C4-2B (cell line): Measurements from ENCODE around the gene PDZD2.
A peak's percentile ranks its signal among the peaks of the same experiment; 100 is the strongest.

ENCODE experiments used
- H3K27ac ChIP-seq: fragments of 450-650 bp; 2 replicates; pipeline ENCODE4 v1.5.1; 2017
- ZFX ChIP-seq: fragments of 450-650 bp; IDR thresholded peaks from 2 replicates; pipeline ENCODE4 v1.6.1; 2017
- TF ChIP-seq, protein P1 (sequence below): fragments of 450-650 bp; conservative IDR thresholded peaks from 2 replicates; pipeline ENCODE4 v1.5.1; 2017; ENCODE audit warnings: mild to moderate bottlenecking

The PDZD2 gene

DNA sequence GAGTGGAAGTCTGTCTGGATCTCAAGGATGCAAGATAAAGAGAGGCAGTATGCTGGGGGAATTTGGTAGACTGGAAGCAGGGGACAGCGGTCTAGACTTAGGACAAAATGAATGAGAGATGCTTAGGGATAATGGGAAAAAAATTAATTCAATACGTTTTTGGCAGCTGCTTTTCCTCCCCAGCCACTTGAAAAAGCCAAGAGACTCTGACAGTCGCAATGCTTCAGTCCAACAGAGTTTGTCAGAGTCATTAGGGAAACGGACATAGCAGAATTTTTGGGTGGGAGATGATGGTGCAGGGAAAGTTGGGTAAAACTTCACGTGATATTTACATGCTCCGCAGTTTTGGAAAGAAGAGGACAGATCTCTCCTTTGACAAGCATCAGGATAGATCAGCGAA lies 405.5 kb downstream of the PDZD2 start:
- no peak for TF ChIP-seq ZFX
- TF ChIP-seq, protein P1, sequence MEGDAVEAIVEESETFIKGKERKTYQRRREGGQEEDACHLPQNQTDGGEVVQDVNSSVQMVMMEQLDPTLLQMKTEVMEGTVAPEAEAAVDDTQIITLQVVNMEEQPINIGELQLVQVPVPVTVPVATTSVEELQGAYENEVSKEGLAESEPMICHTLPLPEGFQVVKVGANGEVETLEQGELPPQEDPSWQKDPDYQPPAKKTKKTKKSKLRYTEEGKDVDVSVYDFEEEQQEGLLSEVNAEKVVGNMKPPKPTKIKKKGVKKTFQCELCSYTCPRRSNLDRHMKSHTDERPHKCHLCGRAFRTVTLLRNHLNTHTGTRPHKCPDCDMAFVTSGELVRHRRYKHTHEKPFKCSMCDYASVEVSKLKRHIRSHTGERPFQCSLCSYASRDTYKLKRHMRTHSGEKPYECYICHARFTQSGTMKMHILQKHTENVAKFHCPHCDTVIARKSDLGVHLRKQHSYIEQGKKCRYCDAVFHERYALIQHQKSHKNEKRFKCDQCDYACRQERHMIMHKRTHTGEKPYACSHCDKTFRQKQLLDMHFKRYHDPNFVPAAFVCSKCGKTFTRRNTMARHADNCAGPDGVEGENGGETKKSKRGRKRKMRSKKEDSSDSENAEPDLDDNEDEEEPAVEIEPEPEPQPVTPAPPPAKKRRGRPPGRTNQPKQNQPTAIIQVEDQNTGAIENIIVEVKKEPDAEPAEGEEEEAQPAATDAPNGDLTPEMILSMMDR = no peak
- H3K27ac ChIP-seq = no peak overlapping the region

DNA sequence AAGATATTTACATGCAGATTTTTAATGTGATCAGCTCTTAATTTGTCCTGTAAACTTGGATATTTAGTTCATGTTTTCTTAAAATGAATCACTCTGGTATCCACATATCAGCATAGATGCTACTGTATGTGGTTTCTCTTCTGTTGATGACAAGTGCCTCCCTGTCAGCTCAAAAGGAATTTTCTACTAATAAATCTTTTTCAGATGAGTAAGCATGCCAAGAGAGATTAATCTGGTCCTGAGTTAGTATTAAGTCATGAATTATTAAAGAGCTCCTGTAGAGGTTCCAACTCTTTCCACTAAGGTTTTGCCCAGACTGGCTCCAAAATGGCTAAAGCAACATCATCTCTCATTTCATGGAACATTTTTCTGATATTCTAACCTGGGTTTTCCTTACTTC lies 406.0 kb downstream of the PDZD2 start:
- TF ChIP-seq ZFX = no peak
- TF ChIP-seq, protein P1 = no peak
- no peak overlapping the region for H3K27ac ChIP-seq

DNA sequence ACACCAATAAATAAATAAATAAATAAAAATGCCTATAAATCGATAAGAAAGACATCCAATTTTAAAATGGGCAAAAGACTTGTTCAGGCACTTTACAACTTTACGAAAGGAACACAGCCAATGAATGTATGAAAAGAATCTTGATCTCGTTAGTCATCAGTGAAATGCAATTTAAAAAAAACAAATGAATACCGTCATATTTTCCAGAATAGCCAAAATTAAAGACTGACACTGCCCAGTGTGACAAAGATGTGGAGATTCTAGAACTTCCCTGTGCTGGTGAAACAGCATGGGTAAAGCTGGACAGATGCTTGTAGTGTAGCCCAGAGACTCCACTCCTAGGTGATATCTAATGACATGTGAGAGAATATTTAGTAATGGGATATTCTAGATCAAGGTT lies 408.1 kb downstream of the PDZD2 start:
- TF ChIP-seq ZFX = no peak
- TF ChIP-seq, protein P1 = no peak
- no peak overlapping the region for H3K27ac ChIP-seq

DNA sequence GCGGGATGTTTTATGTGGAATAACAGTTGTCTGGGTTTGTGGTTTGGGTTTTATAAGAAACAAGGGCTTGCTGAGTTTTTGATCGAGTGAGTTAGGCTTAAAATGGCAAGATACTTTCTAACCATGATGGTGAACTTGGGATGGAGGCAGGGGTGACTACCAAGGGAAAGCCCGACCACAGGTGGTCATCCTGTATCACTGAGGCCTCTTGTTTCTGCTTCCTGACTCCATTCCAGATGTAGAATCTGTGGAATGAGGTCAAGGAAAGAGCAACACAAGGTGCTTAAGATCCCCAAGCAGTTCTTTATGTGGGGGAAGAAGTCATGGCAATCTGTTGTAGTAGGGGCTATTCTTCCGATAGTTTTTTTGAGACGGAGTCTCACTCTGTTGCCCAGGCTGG lies 412.9 kb downstream of the PDZD2 start:
- TF ChIP-seq, protein P1 = no peak
- TF ChIP-seq ZFX = no peak
- H3K27ac ChIP-seq = no peak overlapping the region

GRCh38 chr5:32055891-32056866 lies 417.2 kb downstream of the PDZD2 start:
- TF ChIP-seq, protein P1 = no peak
- no peak for TF ChIP-seq ZFX
- no peak overlapping the region for H3K27ac ChIP-seq

DNA sequence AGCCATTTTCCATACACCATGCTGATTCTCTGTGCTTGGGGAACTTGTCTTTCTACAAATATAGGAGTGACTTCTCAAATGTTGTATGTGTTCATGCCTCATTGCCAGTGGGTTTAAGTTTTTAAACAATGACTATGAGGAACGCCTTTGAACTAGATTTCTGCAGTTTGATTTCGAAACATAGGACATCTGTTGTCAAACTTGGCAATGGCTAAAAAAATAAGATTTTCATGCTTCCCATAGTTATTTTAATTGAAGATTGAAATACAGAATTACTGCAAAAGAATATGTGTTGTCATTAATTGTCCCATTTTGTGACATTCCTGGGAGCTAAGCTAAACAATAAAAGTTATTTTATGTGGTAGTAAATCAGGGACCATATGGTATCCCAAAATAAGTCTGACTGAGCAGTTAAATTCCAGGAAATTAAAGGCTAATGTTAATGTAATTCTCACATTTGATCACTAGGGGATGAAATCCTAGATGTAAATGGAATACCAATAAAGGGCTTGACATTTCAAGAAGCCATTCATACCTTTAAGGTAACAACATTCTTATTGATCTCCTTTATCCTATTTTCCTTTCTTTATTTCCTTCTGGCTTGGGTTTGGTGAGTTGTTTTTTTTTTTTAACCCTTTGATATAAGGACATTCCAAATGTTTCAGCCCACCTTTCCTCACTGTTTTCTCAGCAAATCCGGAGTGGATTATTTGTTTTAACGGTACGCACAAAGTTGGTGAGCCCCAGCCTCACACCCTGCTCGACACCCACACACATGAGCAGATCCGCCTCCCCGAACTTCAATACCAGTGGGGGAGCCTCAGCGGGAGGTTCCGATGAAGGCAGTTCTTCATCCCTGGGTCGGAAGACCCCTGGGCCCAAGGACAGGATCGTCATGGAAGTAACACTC lies 418.5 kb downstream of the PDZD2 start:
- no peak for TF ChIP-seq ZFX
- TF ChIP-seq, protein P1 = peak; percentile 72
- H3K27ac ChIP-seq = no peak overlapping the region
